ENCODE measurements around the gene PIP5K1B.

Gene PIP5K1B

GRCh38 chr9:68878450-68878849, 173.4 kb downstream of the PIP5K1B start:
- TF ChIP-seq TEAD4 (IDR thresholded peaks at IDR 0.05): no peak
- no peak for TF ChIP-seq MAX (IDR thresholded peaks at IDR 0.05)
- no peak for TF ChIP-seq CREB1 (IDR thresholded peaks at IDR 0.05; ENCODE audit: low read depth)
- TF ChIP-seq YY1 (IDR thresholded peaks at IDR 0.05; ENCODE audit: low read depth): no peak
- TF ChIP-seq CEBPB (IDR thresholded peaks at IDR 0.05): no peak
- TF ChIP-seq, protein P1, sequence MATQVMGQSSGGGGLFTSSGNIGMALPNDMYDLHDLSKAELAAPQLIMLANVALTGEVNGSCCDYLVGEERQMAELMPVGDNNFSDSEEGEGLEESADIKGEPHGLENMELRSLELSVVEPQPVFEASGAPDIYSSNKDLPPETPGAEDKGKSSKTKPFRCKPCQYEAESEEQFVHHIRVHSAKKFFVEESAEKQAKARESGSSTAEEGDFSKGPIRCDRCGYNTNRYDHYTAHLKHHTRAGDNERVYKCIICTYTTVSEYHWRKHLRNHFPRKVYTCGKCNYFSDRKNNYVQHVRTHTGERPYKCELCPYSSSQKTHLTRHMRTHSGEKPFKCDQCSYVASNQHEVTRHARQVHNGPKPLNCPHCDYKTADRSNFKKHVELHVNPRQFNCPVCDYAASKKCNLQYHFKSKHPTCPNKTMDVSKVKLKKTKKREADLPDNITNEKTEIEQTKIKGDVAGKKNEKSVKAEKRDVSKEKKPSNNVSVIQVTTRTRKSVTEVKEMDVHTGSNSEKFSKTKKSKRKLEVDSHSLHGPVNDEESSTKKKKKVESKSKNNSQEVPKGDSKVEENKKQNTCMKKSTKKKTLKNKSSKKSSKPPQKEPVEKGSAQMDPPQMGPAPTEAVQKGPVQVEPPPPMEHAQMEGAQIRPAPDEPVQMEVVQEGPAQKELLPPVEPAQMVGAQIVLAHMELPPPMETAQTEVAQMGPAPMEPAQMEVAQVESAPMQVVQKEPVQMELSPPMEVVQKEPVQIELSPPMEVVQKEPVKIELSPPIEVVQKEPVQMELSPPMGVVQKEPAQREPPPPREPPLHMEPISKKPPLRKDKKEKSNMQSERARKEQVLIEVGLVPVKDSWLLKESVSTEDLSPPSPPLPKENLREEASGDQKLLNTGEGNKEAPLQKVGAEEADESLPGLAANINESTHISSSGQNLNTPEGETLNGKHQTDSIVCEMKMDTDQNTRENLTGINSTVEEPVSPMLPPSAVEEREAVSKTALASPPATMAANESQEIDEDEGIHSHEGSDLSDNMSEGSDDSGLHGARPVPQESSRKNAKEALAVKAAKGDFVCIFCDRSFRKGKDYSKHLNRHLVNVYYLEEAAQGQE (IDR thresholded peaks at IDR 0.05; ENCODE audit: low read depth): no peak
- no peak for TF ChIP-seq ZBTB7A (IDR thresholded peaks at IDR 0.05; ENCODE audit: low read depth)
- TF ChIP-seq RAD21 (IDR thresholded peaks at IDR 0.05; ENCODE audit: low read depth): no peak
- TF ChIP-seq, protein P2, sequence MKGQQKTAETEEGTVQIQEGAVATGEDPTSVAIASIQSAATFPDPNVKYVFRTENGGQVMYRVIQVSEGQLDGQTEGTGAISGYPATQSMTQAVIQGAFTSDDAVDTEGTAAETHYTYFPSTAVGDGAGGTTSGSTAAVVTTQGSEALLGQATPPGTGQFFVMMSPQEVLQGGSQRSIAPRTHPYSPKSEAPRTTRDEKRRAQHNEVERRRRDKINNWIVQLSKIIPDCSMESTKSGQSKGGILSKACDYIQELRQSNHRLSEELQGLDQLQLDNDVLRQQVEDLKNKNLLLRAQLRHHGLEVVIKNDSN (IDR thresholded peaks at IDR 0.05): no peak
- no peak for TF ChIP-seq FOXM1 (IDR thresholded peaks at IDR 0.05; ENCODE audit: borderline replicate concordance, low read depth)
- no peak for TF ChIP-seq TCF12 (IDR thresholded peaks at IDR 0.05; ENCODE audit: low read depth)

DNA sequence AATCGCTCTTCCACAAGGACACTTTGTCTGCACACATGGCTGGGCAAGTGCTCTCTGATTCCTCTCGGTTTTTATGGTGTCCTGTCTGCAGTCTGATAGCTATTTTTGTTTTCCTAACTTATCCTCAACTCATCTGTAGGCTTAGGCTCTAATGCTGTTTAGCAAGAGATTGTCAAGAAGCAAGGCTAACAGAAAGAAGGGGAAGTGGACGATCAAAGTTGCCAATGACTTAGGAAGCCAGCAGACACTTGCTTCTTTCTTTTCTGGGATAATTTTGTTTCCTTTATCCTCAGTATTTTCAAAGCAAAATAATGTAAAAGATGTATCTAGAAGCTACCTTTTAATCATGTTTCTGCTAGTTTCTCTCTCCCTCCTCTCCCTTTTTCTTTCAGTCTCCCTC, 178.2 kb downstream of the PIP5K1B start:
- TF ChIP-seq EGR1 (IDR thresholded peaks at IDR 0.05) (no peak), MAX (IDR thresholded peaks at IDR 0.05) (no peak), CEBPB (IDR thresholded peaks at IDR 0.05) (no peak), ZBTB7A (IDR thresholded peaks at IDR 0.05; ENCODE audit: low read depth) (no peak), YY1 (IDR thresholded peaks at IDR 0.05; ENCODE audit: low read depth) (no peak), FOXM1 (IDR thresholded peaks at IDR 0.05; ENCODE audit: borderline replicate concordance, low read depth) (no peak), CREB1 (IDR thresholded peaks at IDR 0.05; ENCODE audit: low read depth) (no peak), NFIC (IDR thresholded peaks at IDR 0.05) (no peak), TCF12 (IDR thresholded peaks at IDR 0.05; ENCODE audit: low read depth) (no peak), RAD21 (IDR thresholded peaks at IDR 0.05; ENCODE audit: low read depth) (no peak), EP300 (IDR thresholded peaks at IDR 0.05; ENCODE audit: borderline replicate concordance) (no peak), TEAD4 (IDR thresholded peaks at IDR 0.05) (no peak), TAF1 (IDR thresholded peaks at IDR 0.05; ENCODE audit: low read depth) (no peak)
- TF ChIP-seq, protein P1 (IDR thresholded peaks at IDR 0.05; ENCODE audit: low read depth): no peak
- TF ChIP-seq, protein P2 (IDR thresholded peaks at IDR 0.05): no peak

DNA sequence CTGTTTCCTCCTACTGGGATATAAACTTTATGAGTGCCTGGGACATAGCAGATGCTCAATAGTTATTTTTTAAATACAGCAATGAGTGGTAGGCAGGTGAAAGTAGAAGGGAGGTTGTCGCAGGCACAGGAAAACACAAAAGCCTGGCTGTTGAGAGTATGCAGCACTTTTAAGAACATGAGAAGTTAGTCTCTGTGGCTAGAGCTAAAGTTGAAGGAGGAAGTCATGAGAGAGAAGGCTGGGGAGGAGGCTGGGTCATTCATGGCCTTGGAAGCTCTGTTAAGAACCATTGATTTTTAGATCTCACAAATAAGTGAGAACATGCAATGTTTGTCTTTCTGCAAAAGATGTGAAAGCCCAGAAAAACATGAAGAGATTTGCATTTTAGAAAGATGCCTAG, 182.2 kb downstream of the PIP5K1B start:
- no peak for TF ChIP-seq MAX (IDR thresholded peaks at IDR 0.05)
- no peak for TF ChIP-seq NFIC (IDR thresholded peaks at IDR 0.05)

DNA sequence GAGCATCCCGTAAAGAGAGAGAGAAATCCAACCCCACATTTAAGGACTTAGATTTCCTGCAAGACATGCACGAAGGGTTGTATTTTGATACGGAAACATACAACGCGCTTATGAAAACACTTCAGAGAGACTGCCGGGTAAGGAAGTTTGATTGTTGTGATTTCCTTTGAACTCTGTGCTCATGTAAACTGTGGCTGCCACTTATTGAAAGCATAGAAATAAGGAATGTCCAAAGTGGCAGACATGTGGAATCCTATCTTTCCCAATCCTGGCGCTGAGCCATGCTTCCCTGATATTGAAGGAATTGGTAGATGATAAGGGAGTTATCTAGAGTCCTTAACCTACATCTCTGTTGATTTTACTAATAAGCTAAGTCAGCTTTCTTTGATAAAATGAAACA, 189.5 kb downstream of the PIP5K1B start:
- TF ChIP-seq TAF1 (IDR thresholded peaks at IDR 0.05; ENCODE audit: low read depth): no peak
- no peak for TF ChIP-seq TEAD4 (IDR thresholded peaks at IDR 0.05)
- no peak for TF ChIP-seq ZBTB7A (IDR thresholded peaks at IDR 0.05; ENCODE audit: low read depth)
- TF ChIP-seq, protein P1 (IDR thresholded peaks at IDR 0.05; ENCODE audit: low read depth): no peak
- no peak for TF ChIP-seq TCF12 (IDR thresholded peaks at IDR 0.05; ENCODE audit: low read depth)
- no peak for TF ChIP-seq CEBPB (IDR thresholded peaks at IDR 0.05)
- TF ChIP-seq CREB1 (IDR thresholded peaks at IDR 0.05; ENCODE audit: low read depth): no peak
- TF ChIP-seq NFIC (IDR thresholded peaks at IDR 0.05): no peak
- TF ChIP-seq, protein P2 (IDR thresholded peaks at IDR 0.05): no peak
- no peak for TF ChIP-seq EP300 (IDR thresholded peaks at IDR 0.05; ENCODE audit: borderline replicate concordance)
- no peak for TF ChIP-seq EGR1 (IDR thresholded peaks at IDR 0.05)
- no peak for TF ChIP-seq YY1 (IDR thresholded peaks at IDR 0.05; ENCODE audit: low read depth)
- TF ChIP-seq RAD21 (IDR thresholded peaks at IDR 0.05; ENCODE audit: low read depth): no peak
- TF ChIP-seq FOXM1 (IDR thresholded peaks at IDR 0.05; ENCODE audit: borderline replicate concordance, low read depth): no peak
- TF ChIP-seq MAX (IDR thresholded peaks at IDR 0.05): no peak
